H1 (cell line): ENCODE results near the gene PARD3. TPM values are rescaled to one million over a fixed set of nuclear protein-coding genes. Genes with fewer than 3 reads are reported as not detected.

Source experiments
- CTCF ChIA-PET: fragments of 300-600 bp; sonication (Branson Sonifier 250); formaldehyde crosslinking; loops from one replicate; lab custom pipeline; 2021; ENCODE audit not compliant: partially characterized antibody; lab: Charles Lee
- POLR2A ChIA-PET: fragments of 300-600 bp; sonication (Branson Sonifier 250); formaldehyde crosslinking; loops from one replicate; lab custom pipeline; 2021; ENCODE audit warnings: inconsistent platforms; ENCODE audit not compliant: partially characterized antibody; lab: Charles Lee
- DNase-seq, 2 experiments: peaks; one replicate each; pipeline versions ENCODE4 v3.0.0 to v3.0.0-alpha.2; 2010 to 2022; ENCODE audit warnings: low spot score in 2 of 2, low read depth in 1 of 2, mixed read lengths in 1 of 2
- FAIRE-seq: peaks from 2 replicates; lab custom pipeline; 2011; peaks lifted over from hg19 to GRCh38; lab: Jason Lieb, UNC
- H2AFZ ChIP-seq: 2 replicates; pipeline ENCODE4 v1.8.1; 2012; ENCODE audit warnings: low read length, inconsistent platforms
- H2AK5ac ChIP-seq: 2 replicates; pipeline ENCODE4 v1.6.1; 2013; ENCODE audit warnings: low read depth, low read length
- H2BK120ac ChIP-seq: replicated peaks from 2 replicates; pipeline ENCODE3; 2013; ENCODE audit warnings: low read depth, low read length, inconsistent platforms
- H2BK12ac ChIP-seq: 2 replicates; pipeline ENCODE4 v1.6.1; 2013; ENCODE audit warnings: low read depth, low read length
- H2BK15ac ChIP-seq: 2 replicates; pipeline ENCODE4 v1.6.1; 2013; ENCODE audit warnings: low read length
- H2BK20ac ChIP-seq: 2 replicates; pipeline ENCODE4 v1.6.1; 2013; ENCODE audit warnings: low read length
- H2BK5ac ChIP-seq: 2 replicates; pipeline ENCODE4 v1.6.1; 2013; ENCODE audit warnings: low read depth, low read length
- H3K14ac ChIP-seq: 2 replicates; pipeline ENCODE4 v1.6.1; 2013; ENCODE audit warnings: inconsistent platforms; ENCODE audit not compliant: insufficient read length
- H3K18ac ChIP-seq: 2 replicates; pipeline ENCODE4 v1.6.1; 2013; ENCODE audit warnings: low read length; ENCODE audit errors: extremely low read depth
- H3K23ac ChIP-seq: 2 replicates; pipeline ENCODE4 v1.6.1; 2013; ENCODE audit warnings: inconsistent platforms; ENCODE audit not compliant: insufficient read length
- H3K23me2 ChIP-seq: 2 replicates; pipeline ENCODE4 v1.6.1; 2013; ENCODE audit warnings: low read depth, low read length
- H3K27ac ChIP-seq: 2 replicates; pipeline ENCODE4 v1.6.1; 2011; ENCODE audit warnings: low read depth, low read length, inconsistent platforms
- H3K27me3 ChIP-seq, 4 experiments: replicated peaks in 1 of 4; 1 replicate in 1 of 4; 2 replicates in 3 of 4; pipeline versions ENCODE4 v1.6.1 to v1.8.1; 2011 to 2013; ENCODE audit warnings: low read length in 3 of 4, mild to moderate bottlenecking in 3 of 4, inconsistent platforms in 2 of 4, mixed read lengths in 2 of 4, moderate library complexity in 1 of 4; ENCODE audit not compliant: control insufficient read depth in 3 of 4, insufficient read depth in 3 of 4; ENCODE audit errors: extremely low read depth in 1 of 4
- H3K36me3 ChIP-seq, 4 experiments: 2 replicates each; pipeline versions ENCODE4 v1.6.1 to v1.8.1; 2011 to 2013; ENCODE audit warnings: mild to moderate bottlenecking in 4 of 4, low read length in 3 of 4, moderate library complexity in 2 of 4, control low read depth in 1 of 4, inconsistent platforms in 1 of 4; ENCODE audit not compliant: insufficient read depth in 4 of 4, control insufficient read depth in 2 of 4
- H3K4ac ChIP-seq: replicated peaks from 2 replicates; pipeline ENCODE3; 2013; ENCODE audit warnings: low read length, low read depth, mixed read lengths, inconsistent platforms; ENCODE audit not compliant: insufficient read length
- H3K4me1 ChIP-seq, 4 experiments: replicated peaks in 1 of 4; 1 replicate in 1 of 4; 2 replicates in 3 of 4; pipeline versions ENCODE4 v1.6.1 to v1.8.1; 2011 to 2013; ENCODE audit warnings: low read length in 3 of 4, inconsistent platforms in 2 of 4, mixed read lengths in 1 of 4; ENCODE audit not compliant: insufficient read depth in 4 of 4, control insufficient read depth in 3 of 4
- H3K4me2 ChIP-seq, 2 experiments: 2 replicates each; pipeline versions ENCODE4 v1.6.1 to v1.8.1; 2011 to 2013; ENCODE audit warnings: low read depth in 2 of 2, low read length in 2 of 2, control low read depth in 1 of 2, inconsistent platforms in 1 of 2, mild to moderate bottlenecking in 1 of 2; ENCODE audit not compliant: insufficient read depth in 1 of 2
- H3K4me3 ChIP-seq, 4 experiments: fragments of 200-600, 300-600 bp in 1 of 4; sonication (generic), shearing (Covaris generic), sonication (Bioruptor Twin) in 1 of 4; 2 replicates each; pipeline versions ENCODE4 v1.5.1 to v1.8.1; 2011 to 2016; ENCODE audit warnings: low read length in 4 of 4, low read depth in 3 of 4, control low read depth in 2 of 4, inconsistent platforms in 2 of 4, mild to moderate bottlenecking in 2 of 4, mixed read lengths in 1 of 4, moderate library complexity in 1 of 4; ENCODE audit not compliant: insufficient read depth in 2 of 4; ENCODE audit errors: extremely low read depth in 1 of 4
- H3K56ac ChIP-seq: replicated peaks from 2 replicates; pipeline ENCODE3; 2013; ENCODE audit warnings: low read depth, mild to moderate bottlenecking, mixed read lengths, low read length, inconsistent platforms; ENCODE audit not compliant: insufficient read length
- H3K79me1 ChIP-seq: 2 replicates; pipeline ENCODE4 v1.6.1; 2013; ENCODE audit warnings: low read depth, low read length, control low read depth
- H3K79me2 ChIP-seq, 2 experiments: 2 replicates each; pipeline versions ENCODE4 v1.6.1 to v1.8.1; 2012 to 2013; ENCODE audit warnings: low read length in 2 of 2, mild to moderate bottlenecking in 2 of 2, inconsistent platforms in 1 of 2; ENCODE audit not compliant: insufficient read depth in 2 of 2, control insufficient read depth in 1 of 2
- H3K9ac ChIP-seq, 4 experiments: replicated peaks in 1 of 4; 1 replicate in 1 of 4; 2 replicates in 3 of 4; pipeline versions ENCODE4 v1.6.1 to v1.8.1; 2011 to 2013; ENCODE audit warnings: low read depth in 3 of 4, low read length in 3 of 4, control low read depth in 2 of 4, mild to moderate bottlenecking in 2 of 4, moderate library complexity in 2 of 4, inconsistent platforms in 1 of 4; ENCODE audit errors: extremely low read depth in 1 of 4
- H3K9me3 ChIP-seq, 2 experiments: 2 replicates each; pipeline versions ENCODE4 v1.6.1 to v1.8.1; 2012 to 2013; ENCODE audit warnings: mild to moderate bottlenecking in 2 of 2, moderate library complexity in 2 of 2, control low read depth in 1 of 2, inconsistent platforms in 1 of 2, low read depth in 1 of 2, low read length in 1 of 2, mixed read lengths in 1 of 2; ENCODE audit not compliant: insufficient read depth in 2 of 2
- H4K20me1 ChIP-seq, 2 experiments: replicated peaks in 1 of 2; 2 replicates each; pipeline versions ENCODE3 to v1.8.1; 2011 to 2013; ENCODE audit warnings: inconsistent platforms in 2 of 2, low read length in 2 of 2, mild to moderate bottlenecking in 1 of 2; ENCODE audit not compliant: insufficient read depth in 2 of 2, control insufficient read depth in 1 of 2
- H4K5ac ChIP-seq: 2 replicates; pipeline ENCODE4 v1.6.1; 2013; ENCODE audit warnings: low read length, low read depth, mixed read lengths, inconsistent platforms; ENCODE audit not compliant: insufficient read length
- H4K8ac ChIP-seq: 2 replicates; pipeline ENCODE4 v1.8.0; 2013; ENCODE audit warnings: mild to moderate bottlenecking, moderate library complexity, low read length, inconsistent platforms; ENCODE audit not compliant: insufficient read depth; ENCODE audit errors: extremely low read depth
- H4K91ac ChIP-seq: replicated peaks from 2 replicates; pipeline ENCODE3; 2013; ENCODE audit warnings: low read length, mixed read lengths, inconsistent platforms; ENCODE audit not compliant: insufficient read length
- CBX5 ChIP-seq: fragments of 300-800, 300-1000 bp; sonication (generic); IDR thresholded peaks from 2 replicates; pipeline ENCODE4 v1.7.1; 2016; ENCODE audit warnings: antibody characterized with exemption, low read length, low read depth
- CBX8 ChIP-seq: fragments of 300-800, 300-1000 bp; sonication (generic); IDR thresholded peaks from 2 replicates; pipeline ENCODE4 v1.7.1; 2016; ENCODE audit warnings: low read depth, low read length, borderline replicate concordance
- JUND ChIP-seq: IDR thresholded peaks from 2 replicates; pipeline ENCODE4 v1.6.1; 2011; ENCODE audit warnings: mild to moderate bottlenecking, improper control_type of control experiment, low read length
- KDM4A ChIP-seq: IDR thresholded peaks from one replicate; pipeline ENCODE4 v1.7.1; 2012; ENCODE audit warnings: low read depth, mild to moderate bottlenecking, moderate library complexity, low read length, inconsistent platforms; ENCODE audit not compliant: severe bottlenecking
- POLR2A ChIP-seq, 2 experiments: IDR thresholded peaks; 1 replicate in 1 of 2; 2 replicates in 1 of 2; pipeline ENCODE4 v1.6.1; 2011; ENCODE audit warnings: low read depth in 2 of 2, low read length in 2 of 2, mild to moderate bottlenecking in 2 of 2; ENCODE audit errors: control extremely low read depth in 1 of 2
- SRF ChIP-seq: IDR thresholded peaks from 2 replicates; pipeline ENCODE4 v1.6.1; 2011; ENCODE audit warnings: mild to moderate bottlenecking, low read depth, low read length, moderate library complexity
- SUZ12 ChIP-seq: fragments of 200-600 bp; sonication (generic); IDR thresholded peaks from 2 replicates; pipeline ENCODE4 v1.6.1; 2012; ENCODE audit warnings: mild to moderate bottlenecking, inconsistent platforms, low read length, moderate library complexity, mixed read lengths
- USF2 ChIP-seq: IDR thresholded peaks from 2 replicates; pipeline ENCODE4 v1.6.1; 2011; ENCODE audit warnings: low read length, improper control_type of control experiment
- YY1 ChIP-seq: IDR thresholded peaks from 2 replicates; pipeline ENCODE4 v1.6.1; 2011; ENCODE audit warnings: low read depth, mild to moderate bottlenecking, low read length
- WGBS, 2 experiments: shearing (Covaris generic) in 1 of 2; methylation state at CpG; one replicate each; pipeline versions ENCODE4 v1.1.6 to v1.1.7; 2013 to 2015; ENCODE audit warnings: low lambda C conversion rate in 2 of 2, mixed read lengths in 2 of 2, inconsistent platforms in 1 of 2, low coverage in 1 of 2, missing lambda C conversion rate in 1 of 2; ENCODE audit not compliant: insufficient replicate concordance in 2 of 2, insufficient coverage in 1 of 2, insufficient read length in 1 of 2; ENCODE audit errors: extremely low coverage in 1 of 2, missing lambda C conversion rate in 1 of 2; 5-methylcytosine and 5-hydroxymethylcytosine counted together
- polyA plus RNA-seq, 7 experiments: library from polyadenylated mRNA; depleted of rRNA in 3 of 7; stranded (reverse) in 5 of 7; unstranded in 2 of 7; fragments of >200 nt in 5 of 7; fragments of 200-250 nt in 2 of 7; gene quantifications; 1 replicate in 5 of 7; 2 replicates in 1 of 7; 4 replicates in 1 of 7; pipeline versions ENCODE4 v1.2.1 to v1.2.3, GENCODE V29; 2011 to 2013; ENCODE audit warnings: missing spikeins in 2 of 7, mixed read lengths in 2 of 7
- total RNA-seq: library from RNA; stranded (reverse); fragmentation: NEBNext Ultra II Directional; extraction: Animal tissue kit (Norgen Biotek cat#: 25700); gene quantifications from 2 replicates; pipeline ENCODE4 v1.2.1, GENCODE V29; 2021
- TF ChIP-seq, protein P1 (sequence below): IDR thresholded peaks from 2 replicates; pipeline ENCODE4 v1.6.1; 2012; ENCODE audit warnings: inconsistent platforms
- TF ChIP-seq, protein P2 (sequence below): IDR thresholded peaks from 2 replicates; pipeline ENCODE4 v1.6.1; 2011; ENCODE audit warnings: low read depth, mild to moderate bottlenecking, low read length; ENCODE audit not compliant: insufficient read depth

The PARD3 gene
- total and polyA plus RNA-seq, 2 of the 8 experiments (the other 6 are each of a cell fraction or from before 2014, with no cell fraction given) = 19.7 to 49.1 TPM

- no peak overlapping the region for H2BK120ac ChIP-seq
- no peak overlapping the region for H2AK5ac ChIP-seq
- no peak overlapping the region for H3K23ac ChIP-seq
- no peak overlapping the region for H2AFZ ChIP-seq
- H4K5ac ChIP-seq = no peak overlapping the region
- ChIA-PET POLR2A (no interaction called here), CTCF (interaction anchor here (0.6 to 7.0 kb wide), 4 partner anchors 8 to 485 kb away, joined by 3 to 35 read pairs (median 4); no protein-coding TSS in a partner anchor)
- peaks cover 0 to 5% (median 2%) of the 10 kb centered on the region in 4 experiments; a peak in 2 of 7 replicates for H3K4me1 ChIP-seq
- H3K23me2 ChIP-seq = no peaks in the 10 kb centered on the region
- H3K4me3 ChIP-seq = no peak overlapping the region
- no peak overlapping the region for H3K4ac ChIP-seq
- 78% methylated on average over 8 of the region's 8 CpGs; no CpG with 5 or more reads in 1 of the 2 experiments for WGBS, 2 experiments
- no peak for FAIRE-seq
- H3K4me2 ChIP-seq = no peak overlapping the region
- peaks cover 0 to 90% of the 10 kb centered on the region in 2 experiments; a peak in 2 of 4 replicates for H3K79me2 ChIP-seq
- no peak overlapping the region for H3K14ac ChIP-seq
- H2BK5ac ChIP-seq = no peak overlapping the region
- no peak overlapping the region for H2BK15ac ChIP-seq
- H4K8ac ChIP-seq = no peak overlapping the region; the same call in 1 of the 2 replicates
- no peak for DNase-seq
- no peak overlapping the region for H3K27ac ChIP-seq
- H3K79me1 ChIP-seq = peaks cover 8% of the 10 kb centered on the region; the same call in 1 of the 2 replicates
- no peak overlapping the region for H2BK20ac ChIP-seq
- no peaks in the 10 kb centered on the region for H4K20me1 ChIP-seq
- H3K18ac ChIP-seq = no peak overlapping the region
- no peak overlapping the region for H2BK12ac ChIP-seq
- no peaks in the 10 kb centered on the region for H3K36me3 ChIP-seq
- no peak overlapping the region for H4K91ac ChIP-seq
- no peak overlapping the region for H3K9ac ChIP-seq
- H3K27me3 ChIP-seq = no peaks in the 10 kb centered on the region
- H3K9me3 ChIP-seq = no peaks in the 10 kb centered on the region
- H3K56ac ChIP-seq = no peak overlapping the region
- TF ChIP-seq USF2 (no peak), SUZ12 (no peak), SRF (no peak), KDM4A (no peak), POLR2A (IDR thresholded peaks at IDR 0.05; ENCODE audit: control extremely low read depth in 1 of 2, low read depth in 2 of 2, low read length in 2 of 2) (no peak), JUND (no peak), CBX5 (no peak), CBX8 (no peak), YY1 (no peak)
- TF ChIP-seq, protein P1, sequence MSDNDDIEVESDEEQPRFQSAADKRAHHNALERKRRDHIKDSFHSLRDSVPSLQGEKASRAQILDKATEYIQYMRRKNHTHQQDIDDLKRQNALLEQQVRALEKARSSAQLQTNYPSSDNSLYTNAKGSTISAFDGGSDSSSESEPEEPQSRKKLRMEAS = no peak
- TF ChIP-seq, protein P2, sequence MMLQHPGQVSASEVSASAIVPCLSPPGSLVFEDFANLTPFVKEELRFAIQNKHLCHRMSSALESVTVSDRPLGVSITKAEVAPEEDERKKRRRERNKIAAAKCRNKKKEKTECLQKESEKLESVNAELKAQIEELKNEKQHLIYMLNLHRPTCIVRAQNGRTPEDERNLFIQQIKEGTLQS = no peak
Measured at GRCh38 chr10:34709637-34710390, 105.3 kb downstream of the PARD3 start.
